GM10266 (cell line): ENCODE results near the gene ARHGEF26.

Source experiments
- DNase-seq: peaks from one replicate; pipeline ENCODE4 v3.0.0; 2012; ENCODE audit errors: extremely low spot score
- TF ChIP-seq, protein P1 (sequence below): IDR thresholded peaks from 2 replicates; pipeline ENCODE4 v1.5.1; 2012; ENCODE audit warnings: mild to moderate bottlenecking, low read depth; ENCODE audit not compliant: control insufficient read depth, insufficient read depth; ENCODE audit errors: missing control alignments

The ARHGEF26 gene

DNA sequence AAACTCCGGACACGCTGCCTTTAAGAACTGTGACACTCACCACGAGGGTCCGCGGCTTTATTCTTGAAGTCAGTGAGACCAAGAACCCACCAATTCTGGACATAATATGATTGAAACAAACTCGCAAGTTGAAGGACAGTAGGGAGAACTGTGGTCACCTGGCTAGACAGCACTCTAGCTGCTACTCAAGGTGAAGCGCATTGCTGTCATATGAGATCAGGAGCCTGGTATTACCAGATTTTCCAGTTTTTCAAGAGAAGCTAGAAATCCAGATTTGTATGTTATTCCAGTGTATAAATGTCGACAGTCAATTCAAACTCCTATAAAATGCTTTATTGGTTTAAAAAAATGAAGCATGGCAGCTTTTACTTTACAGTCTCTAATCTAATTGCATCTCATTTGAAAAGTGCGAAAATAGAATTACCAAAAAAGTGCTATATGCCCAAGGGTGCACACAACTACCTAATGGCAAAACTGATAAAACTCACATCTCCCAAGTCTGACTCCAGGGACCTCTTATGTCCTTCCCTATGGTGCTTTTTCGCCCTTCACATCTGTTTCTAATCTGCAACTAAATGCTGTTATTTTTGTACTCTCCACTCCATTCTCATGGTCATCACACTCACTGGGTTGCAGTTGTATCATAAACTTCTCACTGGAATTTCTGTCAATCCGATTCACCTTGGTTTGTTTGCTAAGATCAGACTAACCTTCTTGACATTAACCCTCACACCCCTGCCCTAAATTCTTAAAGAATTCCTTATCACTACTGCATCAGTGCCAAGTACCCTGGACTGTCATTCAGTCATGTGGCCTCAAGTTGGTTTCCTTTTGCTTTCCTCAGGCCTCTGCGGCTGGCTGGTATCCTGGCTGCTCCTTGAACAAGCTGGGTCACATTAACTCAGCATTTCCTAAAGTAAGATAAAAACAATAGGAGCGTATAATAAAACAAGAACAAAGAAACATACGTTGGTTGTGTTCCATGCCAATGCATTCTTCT lies 31.5 kb upstream of the ARHGEF26 start:
- TF ChIP-seq, protein P1, sequence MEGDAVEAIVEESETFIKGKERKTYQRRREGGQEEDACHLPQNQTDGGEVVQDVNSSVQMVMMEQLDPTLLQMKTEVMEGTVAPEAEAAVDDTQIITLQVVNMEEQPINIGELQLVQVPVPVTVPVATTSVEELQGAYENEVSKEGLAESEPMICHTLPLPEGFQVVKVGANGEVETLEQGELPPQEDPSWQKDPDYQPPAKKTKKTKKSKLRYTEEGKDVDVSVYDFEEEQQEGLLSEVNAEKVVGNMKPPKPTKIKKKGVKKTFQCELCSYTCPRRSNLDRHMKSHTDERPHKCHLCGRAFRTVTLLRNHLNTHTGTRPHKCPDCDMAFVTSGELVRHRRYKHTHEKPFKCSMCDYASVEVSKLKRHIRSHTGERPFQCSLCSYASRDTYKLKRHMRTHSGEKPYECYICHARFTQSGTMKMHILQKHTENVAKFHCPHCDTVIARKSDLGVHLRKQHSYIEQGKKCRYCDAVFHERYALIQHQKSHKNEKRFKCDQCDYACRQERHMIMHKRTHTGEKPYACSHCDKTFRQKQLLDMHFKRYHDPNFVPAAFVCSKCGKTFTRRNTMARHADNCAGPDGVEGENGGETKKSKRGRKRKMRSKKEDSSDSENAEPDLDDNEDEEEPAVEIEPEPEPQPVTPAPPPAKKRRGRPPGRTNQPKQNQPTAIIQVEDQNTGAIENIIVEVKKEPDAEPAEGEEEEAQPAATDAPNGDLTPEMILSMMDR = no peak
- DNase-seq = no peak

DNA sequence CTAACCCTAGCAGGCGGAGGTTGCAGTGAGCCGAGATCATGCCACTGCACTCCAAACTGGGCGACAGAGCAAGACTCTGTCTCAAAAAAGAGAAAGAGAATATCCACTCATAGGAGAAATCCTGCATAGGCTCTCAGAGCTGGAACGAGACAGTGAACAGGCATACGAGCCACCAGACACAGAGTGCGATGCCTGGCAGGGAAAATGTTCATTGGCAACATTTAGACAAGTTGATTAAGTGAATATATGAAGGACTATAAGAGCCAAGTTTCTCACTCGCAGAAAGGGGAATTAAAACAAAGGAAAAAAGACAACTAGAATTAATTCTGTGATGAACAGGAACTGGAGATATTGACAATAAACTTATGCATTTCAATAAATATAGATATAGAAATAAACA lies 27.1 kb upstream of the ARHGEF26 start:
- DNase-seq = no peak
- TF ChIP-seq, protein P1 = no peak

DNA sequence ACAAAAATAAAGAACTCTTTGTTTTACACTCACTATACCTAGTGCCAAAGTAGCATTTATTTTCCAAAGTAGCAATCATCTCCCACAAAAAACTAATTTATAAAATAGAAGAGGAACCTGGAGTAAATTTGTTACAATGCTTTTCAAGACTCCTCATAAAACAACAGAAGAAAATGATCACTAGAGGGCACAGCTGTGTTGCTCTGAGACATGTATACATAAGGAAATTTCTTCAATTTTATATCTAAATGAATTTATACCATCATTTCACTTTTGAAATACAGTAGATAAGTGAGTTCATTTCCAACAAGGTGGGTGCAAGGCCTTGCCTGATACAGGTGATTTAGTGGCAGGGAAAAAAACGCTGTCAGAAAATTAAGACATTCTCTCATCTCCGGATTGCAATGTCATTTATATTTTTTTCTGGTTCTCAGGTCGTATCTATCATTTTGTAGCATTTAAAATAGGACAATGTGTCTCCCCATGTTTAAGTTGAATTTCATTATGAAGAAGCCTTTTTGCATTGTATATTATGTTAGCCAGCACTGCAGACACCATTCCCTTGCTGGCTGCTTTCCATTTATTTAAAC lies 25.3 kb upstream of the ARHGEF26 start:
- no peak for DNase-seq
- TF ChIP-seq, protein P1 = no peak

DNA sequence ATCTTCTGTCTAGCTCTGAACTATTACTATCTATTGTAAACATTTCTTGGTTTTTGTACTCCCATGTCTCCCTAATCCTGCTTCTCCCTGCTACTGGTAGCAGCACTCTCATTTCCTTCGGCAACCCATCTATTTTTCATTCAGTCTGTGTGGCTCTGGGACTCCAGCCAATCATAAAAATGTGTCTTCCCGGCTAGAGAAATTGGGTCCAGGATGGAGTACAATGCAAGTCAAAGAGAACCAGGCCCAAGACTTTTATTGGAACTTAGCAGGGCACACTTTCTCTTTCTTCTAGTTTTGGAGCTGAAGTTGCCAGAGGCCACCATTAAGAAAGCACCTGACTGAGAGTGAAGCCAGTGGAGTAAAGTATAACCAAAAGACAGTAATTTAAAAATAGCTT lies 22.8 kb upstream of the ARHGEF26 start:
- no peak for DNase-seq
- TF ChIP-seq, protein P1 = no peak

DNA sequence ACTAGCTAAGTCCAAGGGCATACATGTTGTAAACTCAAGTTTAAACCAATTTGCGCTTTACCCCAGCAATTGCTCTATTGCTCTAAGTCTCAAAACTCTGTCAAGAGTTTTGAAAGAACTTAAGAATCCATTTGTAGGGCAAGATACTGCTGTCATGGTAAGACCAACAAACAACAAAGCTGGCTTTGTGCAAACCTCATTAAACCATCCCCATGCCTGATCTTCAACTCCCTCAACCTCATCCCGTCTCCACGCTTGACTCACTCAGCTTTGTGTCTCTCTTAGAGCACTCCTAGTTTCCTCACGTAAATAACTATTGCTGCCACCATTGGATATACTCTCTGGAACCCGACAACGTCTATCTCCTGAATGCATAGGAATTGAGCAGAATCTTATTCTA lies 20.6 kb upstream of the ARHGEF26 start:
- DNase-seq = no peak
- TF ChIP-seq, protein P1 = no peak

DNA sequence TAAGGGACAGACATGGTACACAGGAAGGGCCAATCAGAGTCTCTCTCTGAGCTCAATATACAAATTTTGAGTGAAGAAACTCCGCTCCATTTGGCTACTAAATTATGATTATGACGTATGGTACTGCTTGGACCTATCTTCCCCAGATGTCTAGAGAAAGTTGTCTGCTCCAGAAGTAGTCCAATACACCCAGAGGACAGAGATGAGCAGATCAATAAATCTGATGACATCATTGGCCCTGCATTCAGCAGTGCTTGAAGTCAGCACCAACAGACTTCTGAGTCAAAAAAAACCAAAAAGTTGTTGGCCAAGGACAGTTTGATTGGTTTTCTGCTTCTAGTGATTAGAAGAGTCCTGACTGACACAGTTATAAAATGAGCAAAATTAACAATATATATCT lies 19.9 kb upstream of the ARHGEF26 start:
- TF ChIP-seq, protein P1 = no peak
- no peak for DNase-seq

DNA sequence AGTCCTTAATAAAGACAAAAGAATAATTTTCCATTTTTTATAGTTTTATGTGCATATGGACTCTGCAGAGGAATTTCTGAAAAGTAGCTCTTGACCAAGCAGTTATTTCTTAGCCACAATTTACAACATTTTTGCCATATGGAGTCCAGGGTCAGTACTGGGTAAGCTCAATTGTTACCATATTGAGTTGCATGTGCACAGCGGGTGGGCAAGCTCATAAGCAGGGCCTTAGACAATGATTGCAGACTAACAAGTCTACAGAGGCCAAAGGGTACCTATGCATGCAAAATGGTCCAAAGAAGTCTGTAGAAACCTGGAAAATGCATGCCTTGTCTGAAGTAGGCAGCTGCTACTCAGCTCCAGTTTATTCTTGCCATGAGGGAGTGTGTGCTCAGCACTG lies 19.0 kb upstream of the ARHGEF26 start:
- no peak for DNase-seq
- TF ChIP-seq, protein P1 = no peak
